Activated T-cell treated with anti-CD3 and anti-CD28 coated beads, Interleukin-2, amount 50 U/mL, for 24 hours (primary cell): ENCODE results near the gene WNT7B.

Experiments
- DNase-seq: peaks from one replicate; pipeline ENCODE4 v3.0.0-alpha.2; 2020
- H3K27ac Mint-ChIP-seq: 2 replicates; pipeline ENCODE4 v1.8.0; 2020; ENCODE audit warnings: mild to moderate bottlenecking, mixed read lengths
- H3K27me3 Mint-ChIP-seq: 2 replicates; pipeline ENCODE4 v1.8.0; 2020; ENCODE audit warnings: mixed read lengths
- H3K36me3 Mint-ChIP-seq: 2 replicates; pipeline ENCODE4 v1.8.0; 2020; ENCODE audit warnings: low read depth, mixed read lengths
- H3K4me1 Mint-ChIP-seq: 2 replicates; pipeline ENCODE4 v1.8.0; 2020; ENCODE audit warnings: low read depth, mixed read lengths
- H3K4me3 Mint-ChIP-seq: 2 replicates; pipeline ENCODE4 v1.8.0; 2020; ENCODE audit warnings: mild to moderate bottlenecking, moderate library complexity, mixed read lengths
- H3K9me3 Mint-ChIP-seq: 2 replicates; pipeline ENCODE4 v1.8.0; 2020; ENCODE audit warnings: mixed read lengths

The WNT7B gene

GRCh38 chr22:45915841-45916240 lies 61.1 kb downstream of the WNT7B start:
- Mint-ChIP-seq H3K27me3 (no peaks in the 10 kb centered on the region), H3K9me3 (no peaks in the 10 kb centered on the region), H3K4me3 (no peak overlapping the region), H3K27ac (no peak overlapping the region), H3K4me1 (no peaks in the 10 kb centered on the region), H3K36me3 (no peaks in the 10 kb centered on the region)
- no peak for DNase-seq

GRCh38 chr22:45915151-45915550 lies 61.8 kb downstream of the WNT7B start:
- no peaks in the 10 kb centered on the region for H3K9me3 Mint-ChIP-seq
- H3K36me3 Mint-ChIP-seq = no peaks in the 10 kb centered on the region
- H3K27me3 Mint-ChIP-seq = no peaks in the 10 kb centered on the region
- DNase-seq = no peak
- H3K27ac Mint-ChIP-seq = no peak overlapping the region
- H3K4me3 Mint-ChIP-seq = no peak overlapping the region
- H3K4me1 Mint-ChIP-seq = no peaks in the 10 kb centered on the region

DNA sequence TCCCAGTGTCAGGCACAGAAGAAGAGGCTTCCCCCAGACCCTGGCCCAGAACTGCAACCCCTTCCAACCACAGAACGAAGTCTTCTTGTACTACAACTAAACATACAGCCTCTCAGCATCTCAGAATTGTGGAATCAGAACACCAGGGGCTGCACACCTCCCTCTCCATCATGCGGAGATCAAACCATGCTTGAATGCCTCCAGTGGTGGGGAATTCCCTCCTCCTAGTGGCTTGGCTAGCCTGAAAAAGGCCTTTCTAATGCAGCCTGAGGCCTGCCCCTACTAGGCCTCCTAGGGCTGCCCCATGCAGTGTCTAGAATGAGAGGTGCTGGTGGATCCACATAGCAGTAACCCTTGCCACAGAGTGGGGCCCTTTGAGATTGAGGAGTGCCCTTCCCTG lies 62.7 kb downstream of the WNT7B start:
- H3K4me3 Mint-ChIP-seq = no peak overlapping the region
- no peak overlapping the region for H3K27ac Mint-ChIP-seq
- no peaks in the 10 kb centered on the region for H3K27me3 Mint-ChIP-seq

DNA sequence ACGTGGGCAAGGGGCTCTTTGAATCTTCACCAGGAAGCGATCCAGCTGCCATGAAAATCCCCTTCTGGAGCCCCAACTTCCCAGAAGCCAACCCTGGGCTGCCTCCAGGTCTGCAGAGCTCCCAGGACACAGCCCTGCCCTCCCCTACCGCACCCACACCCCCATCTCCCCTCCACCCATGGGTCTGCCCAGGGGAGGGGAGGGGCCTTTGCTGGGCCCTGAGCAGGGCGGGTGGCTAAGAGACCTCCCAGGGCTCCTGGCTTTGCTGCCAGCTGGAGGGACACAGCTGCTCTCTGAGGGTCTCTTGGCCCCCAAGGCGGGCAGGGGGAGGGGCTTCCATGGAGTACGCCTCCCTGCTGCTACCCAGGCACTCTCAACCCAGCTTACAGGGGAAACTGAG lies 64.1 kb downstream of the WNT7B start:
- Mint-ChIP-seq H3K4me1 (no peaks in the 10 kb centered on the region), H3K27ac (no peak overlapping the region), H3K9me3 (no peaks in the 10 kb centered on the region), H3K36me3 (no peaks in the 10 kb centered on the region), H3K4me3 (no peak overlapping the region), H3K27me3 (no peaks in the 10 kb centered on the region)
- DNase-seq = no peak

More for the DNA sequence above, 62.7 kb downstream of the WNT7B start:
- DNase-seq = no peak
- Mint-ChIP-seq H3K9me3 (no peaks in the 10 kb centered on the region), H3K36me3 (no peaks in the 10 kb centered on the region), H3K4me1 (no peaks in the 10 kb centered on the region)

- DNase-seq = no peak
- Mint-ChIP-seq H3K9me3 (no peaks in the 10 kb centered on the region), H3K4me3 (no peak overlapping the region), H3K4me1 (no peaks in the 10 kb centered on the region), H3K27ac (no peak overlapping the region), H3K36me3 (no peaks in the 10 kb centered on the region), H3K27me3 (no peaks in the 10 kb centered on the region)
These were observed 65.2 kb downstream of the WNT7B start for GRCh38 chr22:45911601-45912271.

GRCh38 chr22:45910928-45911467 lies 66.0 kb downstream of the WNT7B start:
- H3K27ac Mint-ChIP-seq = no peak overlapping the region
- H3K9me3 Mint-ChIP-seq = no peaks in the 10 kb centered on the region
- H3K4me1 Mint-ChIP-seq = no peaks in the 10 kb centered on the region
- no peak overlapping the region for H3K4me3 Mint-ChIP-seq
- no peaks in the 10 kb centered on the region for H3K36me3 Mint-ChIP-seq
- DNase-seq = no peak
- H3K27me3 Mint-ChIP-seq = no peaks in the 10 kb centered on the region

DNA sequence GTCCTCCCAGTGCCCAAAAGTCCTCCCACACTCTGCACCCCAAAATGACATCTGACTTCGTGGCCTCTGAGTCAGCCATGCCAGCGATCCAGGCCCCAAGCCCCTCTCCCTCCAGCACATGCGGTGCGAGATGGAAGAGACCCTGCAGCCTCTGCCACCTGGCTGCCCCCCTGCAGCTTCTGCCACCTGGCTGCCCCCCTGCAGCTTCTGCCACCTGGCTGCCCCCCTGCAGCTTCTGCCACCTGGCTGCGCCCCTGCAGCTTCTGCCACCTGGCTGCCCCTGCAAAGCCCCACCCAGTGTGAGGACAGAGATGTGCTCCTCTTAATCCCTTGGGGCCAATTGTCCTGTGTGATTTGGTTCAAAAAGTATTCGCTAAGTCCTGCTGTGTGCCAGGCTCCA lies 68.0 kb downstream of the WNT7B start:
- no peak for DNase-seq
- Mint-ChIP-seq H3K9me3 (no peaks in the 10 kb centered on the region), H3K4me1 (no peaks in the 10 kb centered on the region), H3K27ac (no peak overlapping the region), H3K27me3 (peaks cover 13% of the 10 kb centered on the region), H3K36me3 (no peaks in the 10 kb centered on the region), H3K4me3 (no peak overlapping the region)

- peaks cover 16% of the 10 kb centered on the region for H3K27me3 Mint-ChIP-seq
- no peaks in the 10 kb centered on the region for H3K4me1 Mint-ChIP-seq
- no peaks in the 10 kb centered on the region for H3K36me3 Mint-ChIP-seq
- no peak for DNase-seq
- no peaks in the 10 kb centered on the region for H3K9me3 Mint-ChIP-seq
- H3K27ac Mint-ChIP-seq = no peak overlapping the region
- no peak overlapping the region for H3K4me3 Mint-ChIP-seq
These were observed 69.0 kb downstream of the WNT7B start for GRCh38 chr22:45907996-45908395.

GRCh38 chr22:45907378-45907777 lies 69.6 kb downstream of the WNT7B start:
- no peak for DNase-seq
- H3K36me3 Mint-ChIP-seq = no peaks in the 10 kb centered on the region
- H3K4me1 Mint-ChIP-seq = no peaks in the 10 kb centered on the region
- H3K9me3 Mint-ChIP-seq = no peaks in the 10 kb centered on the region
- peaks cover 20% of the 10 kb centered on the region for H3K27me3 Mint-ChIP-seq
- no peak overlapping the region for H3K4me3 Mint-ChIP-seq
- H3K27ac Mint-ChIP-seq = no peak overlapping the region

GRCh38 chr22:45906946-45907345 lies 70.0 kb downstream of the WNT7B start:
- H3K27ac Mint-ChIP-seq = no peak overlapping the region
- no peaks in the 10 kb centered on the region for H3K9me3 Mint-ChIP-seq
- no peak overlapping the region for H3K4me3 Mint-ChIP-seq
- H3K36me3 Mint-ChIP-seq = no peaks in the 10 kb centered on the region
- H3K4me1 Mint-ChIP-seq = no peaks in the 10 kb centered on the region
- peaks cover 20% of the 10 kb centered on the region for H3K27me3 Mint-ChIP-seq
- no peak for DNase-seq

DNA sequence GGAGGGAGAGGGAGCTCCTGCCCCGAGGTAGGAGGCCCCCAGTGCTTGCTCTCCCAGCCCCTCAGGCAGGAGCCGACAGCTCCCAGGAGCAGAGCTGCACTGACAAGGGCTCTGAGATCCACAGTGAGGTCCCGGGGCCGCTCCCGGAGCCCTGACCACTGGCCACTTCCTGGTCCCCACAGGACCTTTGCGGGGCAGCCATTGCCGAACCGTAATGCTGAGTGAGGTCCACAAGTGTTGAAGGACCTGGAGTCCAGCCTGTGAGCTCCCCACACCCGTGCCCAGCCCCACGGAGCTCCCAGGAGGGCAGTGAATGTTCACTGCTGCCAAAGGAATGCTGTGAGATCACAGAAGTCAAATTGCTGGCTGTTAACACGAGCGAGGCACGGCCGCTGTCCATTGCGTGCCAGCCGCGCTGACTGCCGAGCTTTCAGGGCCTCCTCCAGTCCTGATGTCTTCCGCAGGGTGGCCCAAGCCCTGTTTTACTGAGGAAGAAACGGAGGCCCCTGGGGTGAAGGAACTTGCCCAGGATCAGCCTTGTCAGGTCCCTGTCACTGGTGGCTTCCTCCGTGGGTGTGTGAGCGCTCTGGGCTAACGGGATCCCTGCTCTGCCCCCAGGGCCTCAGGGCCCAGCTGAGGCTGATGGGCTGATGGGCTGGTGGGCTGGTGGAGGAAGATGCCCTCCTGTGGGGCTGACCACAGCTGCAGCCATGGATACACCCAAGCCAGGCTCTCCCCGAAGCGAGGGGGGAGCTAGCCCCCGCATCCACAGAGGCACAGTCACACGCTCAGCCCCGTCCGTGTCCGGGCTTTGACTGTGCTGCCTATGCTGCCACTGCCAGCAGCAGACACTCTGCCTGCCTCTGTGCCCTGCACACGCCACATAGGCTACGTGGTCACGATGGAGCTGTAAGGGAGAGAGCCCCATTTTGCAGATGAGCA lies 70.8 kb downstream of the WNT7B start:
- H3K4me1 Mint-ChIP-seq = no peaks in the 10 kb centered on the region
- no peaks in the 10 kb centered on the region for H3K36me3 Mint-ChIP-seq
- DNase-seq = no peak
- no peak overlapping the region for H3K4me3 Mint-ChIP-seq
- H3K27ac Mint-ChIP-seq = no peak overlapping the region
- no peaks in the 10 kb centered on the region for H3K9me3 Mint-ChIP-seq
- peaks cover 20% of the 10 kb centered on the region for H3K27me3 Mint-ChIP-seq

DNA sequence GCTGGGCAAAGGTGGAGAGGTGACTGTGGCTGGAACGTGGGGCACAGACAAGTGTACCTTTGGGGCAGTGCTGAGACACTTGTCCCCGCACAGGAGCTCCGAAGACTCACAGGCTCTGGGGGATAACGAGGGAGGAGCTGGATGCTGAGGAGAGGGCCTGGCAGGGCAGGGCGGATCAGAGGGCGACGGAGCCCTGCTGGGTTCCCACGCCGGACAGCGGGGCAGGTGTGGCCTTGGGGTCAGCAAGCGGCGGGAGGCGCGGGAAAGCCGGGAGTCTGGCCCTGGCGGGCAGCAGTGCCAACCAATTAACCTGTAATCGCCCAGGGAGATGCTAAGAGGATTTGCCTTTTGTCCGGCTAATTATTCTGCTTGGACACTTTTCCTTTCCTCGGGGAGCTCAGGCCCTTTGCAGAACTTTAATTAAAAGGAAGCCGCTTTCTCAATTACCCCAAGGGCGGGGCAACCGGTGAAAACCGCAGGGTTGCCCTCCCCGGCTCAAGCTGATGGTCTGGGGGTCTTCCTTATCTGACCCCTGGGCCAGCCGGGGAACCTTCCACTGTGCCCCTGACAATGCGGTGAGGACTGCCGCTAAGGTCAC lies 71.5 kb downstream of the WNT7B start:
- no peak for DNase-seq
- Mint-ChIP-seq H3K27ac (no peak overlapping the region), H3K27me3 (peaks cover 23% of the 10 kb centered on the region), H3K4me3 (no peak overlapping the region), H3K9me3 (no peaks in the 10 kb centered on the region), H3K4me1 (no peaks in the 10 kb centered on the region), H3K36me3 (no peaks in the 10 kb centered on the region)

DNA sequence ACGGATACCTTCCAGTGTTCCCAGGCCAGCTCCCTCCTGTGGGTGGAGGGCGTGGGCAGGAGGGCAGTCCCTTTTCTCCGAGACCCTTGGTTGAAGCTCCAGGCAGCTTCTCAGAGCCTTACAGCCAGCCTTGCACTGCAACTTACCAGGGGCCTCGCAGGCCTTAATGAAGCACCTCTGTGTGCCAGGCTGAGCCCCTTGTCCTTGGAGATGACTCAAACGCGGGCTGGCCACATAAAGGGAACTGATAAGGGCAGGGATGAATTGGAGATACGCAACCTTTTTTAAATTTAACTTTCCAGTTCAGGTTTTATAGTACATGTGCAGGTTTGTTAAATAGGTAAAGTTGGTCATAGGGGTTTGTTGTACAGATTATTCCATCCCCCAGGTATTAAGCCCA lies 72.7 kb downstream of the WNT7B start:
- Mint-ChIP-seq H3K4me1 (no peaks in the 10 kb centered on the region), H3K27ac (no peak overlapping the region), H3K36me3 (no peaks in the 10 kb centered on the region), H3K27me3 (peaks cover 27% of the 10 kb centered on the region), H3K4me3 (no peak overlapping the region), H3K9me3 (no peaks in the 10 kb centered on the region)
- no peak for DNase-seq

DNA sequence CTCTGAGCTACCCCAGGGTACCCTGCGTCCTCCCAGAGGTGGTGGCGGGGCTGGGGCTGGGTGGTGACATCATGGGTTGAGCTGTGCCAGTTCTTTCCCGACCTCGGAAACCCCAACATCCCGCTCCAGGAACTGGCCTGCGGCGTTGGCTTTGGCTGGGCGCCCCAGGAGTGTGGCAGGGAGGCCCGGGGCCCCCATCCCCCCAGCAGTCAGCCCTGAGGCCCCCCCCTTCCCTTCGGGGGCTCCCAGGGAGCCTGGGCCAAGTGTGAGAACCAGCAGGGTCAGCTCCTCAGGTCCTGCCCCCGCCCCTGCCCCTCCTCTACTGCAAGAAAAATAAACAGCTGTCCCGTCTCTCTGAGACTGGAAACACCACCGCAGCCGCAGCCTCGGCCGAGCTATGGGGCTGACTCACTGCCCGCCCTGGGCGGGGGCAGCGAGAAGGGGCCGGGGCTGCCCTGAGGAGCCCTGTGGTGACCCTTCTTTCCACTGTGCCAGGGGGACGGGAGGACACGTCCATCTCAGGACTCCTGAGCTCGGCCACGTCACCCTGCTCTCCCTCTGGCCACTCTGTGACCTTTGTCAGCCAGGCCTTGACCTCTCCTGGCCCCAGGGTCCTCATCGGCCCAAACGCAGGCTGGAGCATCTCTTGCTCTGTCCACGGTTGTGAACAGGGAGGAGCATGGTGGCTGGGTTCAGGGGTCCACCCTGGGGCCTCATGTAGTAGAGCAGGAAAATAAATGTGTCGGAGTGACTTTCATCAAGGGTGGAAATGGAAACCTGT lies 73.4 kb downstream of the WNT7B start:
- Mint-ChIP-seq H3K9me3 (no peaks in the 10 kb centered on the region), H3K27ac (no peak overlapping the region), H3K27me3 (peaks cover 27% of the 10 kb centered on the region), H3K36me3 (no peaks in the 10 kb centered on the region), H3K4me1 (no peaks in the 10 kb centered on the region), H3K4me3 (no peak overlapping the region)
- DNase-seq = no peak
